ENCODE measurements around the gene RNF115. TPM values are rescaled to one million over a fixed set of nuclear protein-coding genes. Genes with fewer than 3 reads are reported as not detected.
"Not testable (repeated sequence)": the region's sequence is repeated elsewhere in the genome, so short reads cannot be mapped to it uniquely, and the experiment has no call there.

RNF115 gene
- total RNA-seq, 1 donor from 2014 or later, result 74.5 TPM

DNA sequence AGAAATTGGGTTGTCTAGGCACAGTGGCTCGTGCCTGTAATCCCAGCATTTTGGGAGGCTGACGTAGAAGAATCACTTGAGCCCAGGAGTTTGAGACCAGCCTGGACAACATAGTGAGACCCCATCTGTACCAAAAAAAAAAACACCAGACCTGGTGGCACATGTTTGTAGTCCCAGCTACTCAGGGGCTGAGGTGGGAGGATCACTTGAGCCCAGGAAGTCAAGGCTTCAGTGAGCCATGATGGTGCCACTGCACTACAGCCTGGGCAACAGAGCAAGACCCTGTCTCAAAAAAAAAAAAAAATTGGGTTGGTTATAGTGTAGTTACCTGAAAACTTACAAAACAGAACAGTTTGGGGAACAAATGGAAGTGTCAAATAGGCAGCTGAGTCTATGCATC is 6.9 kb upstream of the RNF115 start:
- DNase-seq (ENCODE audit: low spot score); intact Hi-C loops (cut with DNase I): not testable (repeated sequence)

DNA sequence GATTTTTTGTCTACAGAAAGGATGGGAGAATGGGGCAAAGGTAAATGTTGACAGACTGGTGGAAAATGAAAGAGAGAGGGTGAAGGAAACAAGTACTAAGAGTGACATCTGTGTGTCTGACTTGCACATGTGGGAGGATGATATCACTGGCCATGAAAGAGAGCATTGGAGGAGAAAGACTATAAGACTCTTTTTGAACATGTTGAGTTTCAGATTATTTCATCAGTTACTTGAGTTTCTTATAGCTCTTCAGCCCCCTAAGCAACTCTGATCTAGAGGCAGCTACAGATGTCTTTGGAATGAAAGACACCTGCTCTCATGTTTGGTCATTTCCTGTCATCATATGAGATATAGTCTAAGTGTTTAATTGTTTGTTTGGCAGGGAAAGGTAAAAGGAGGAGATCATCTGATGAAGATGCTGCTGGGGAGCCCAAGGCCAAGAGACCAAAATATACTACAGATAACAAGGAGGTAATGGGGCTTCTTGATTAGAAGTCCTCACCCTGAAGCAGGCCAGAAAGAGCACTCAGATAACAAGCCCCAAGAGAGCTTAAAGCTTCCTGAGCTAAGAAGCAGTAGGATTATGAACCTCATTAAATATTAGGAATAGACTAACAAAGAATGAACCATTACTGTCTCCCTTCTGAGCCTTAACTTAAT is 4.6 kb upstream of the RNF115 start:
- intact Hi-C loops (cut with DNase I), result no loop called here
- DNase-seq (ENCODE audit: low spot score), result no peak

DNA sequence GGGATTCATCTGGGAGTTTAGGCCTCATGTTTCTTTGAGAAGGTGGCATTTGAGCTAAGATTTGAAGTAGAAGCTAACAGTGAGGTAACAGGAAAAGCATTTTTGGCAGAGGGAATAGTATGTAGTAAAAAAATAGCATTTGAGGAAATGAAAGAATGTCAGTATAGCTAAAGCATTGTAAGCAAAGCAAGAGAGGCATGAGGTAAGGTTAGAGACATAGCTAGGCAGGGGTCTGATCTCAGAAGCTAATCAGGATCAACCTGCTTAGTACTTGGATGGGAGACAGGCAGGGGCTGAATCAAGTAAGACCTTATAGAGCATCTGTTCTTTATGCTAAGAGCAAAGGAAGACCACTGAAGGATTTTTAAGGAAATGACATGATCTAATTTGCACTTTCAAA is 4.1 kb upstream of the RNF115 start:
- intact Hi-C loops (cut with DNase I), result no loop called here
- DNase-seq (ENCODE audit: low spot score), result no peak

DNA sequence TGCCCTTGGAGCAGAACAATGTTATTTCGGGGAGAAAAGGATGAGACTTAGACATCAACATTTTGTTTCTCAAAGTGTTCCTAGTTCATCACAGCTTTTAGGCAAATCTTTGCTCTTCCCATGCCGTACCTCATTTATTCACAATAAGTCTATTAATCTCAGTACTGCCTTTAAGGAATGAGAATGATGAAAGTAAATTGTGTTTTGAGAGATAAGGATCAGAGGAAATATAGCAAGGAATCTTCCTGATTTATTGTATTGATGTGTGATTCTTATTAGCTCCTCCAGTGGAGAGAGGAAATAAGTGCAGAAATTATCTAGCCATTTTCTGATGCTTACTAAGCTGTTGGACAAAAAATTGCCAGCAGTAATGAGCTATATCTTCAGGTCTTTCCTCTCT is 2.1 kb upstream of the RNF115 start:
- intact Hi-C loops (cut with DNase I), result no loop called here

DNA sequence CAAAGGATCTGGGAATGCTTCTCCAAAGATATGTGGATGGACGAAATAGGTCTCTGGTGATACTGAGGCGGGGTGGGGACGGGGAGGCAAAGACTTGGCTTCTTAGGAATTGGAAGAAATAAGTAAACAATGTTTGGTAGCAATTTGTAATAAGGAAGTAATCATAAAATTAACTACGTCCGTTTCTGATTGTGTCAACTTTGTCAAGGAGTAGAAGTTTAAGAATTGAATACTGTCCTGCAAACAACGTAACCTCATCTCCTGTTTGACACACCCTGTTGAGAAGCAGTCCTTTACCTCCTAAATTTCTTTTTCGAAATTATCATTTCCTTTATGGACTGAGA is 576 bp upstream of the RNF115 start:
- intact Hi-C loops (cut with DNase I), result no loop called here
- DNase-seq (ENCODE audit: low spot score), result no peak

More for the DNA sequence above, 2.1 kb upstream of the RNF115 start:
- DNase-seq (ENCODE audit: low spot score), result no peak

DNA sequence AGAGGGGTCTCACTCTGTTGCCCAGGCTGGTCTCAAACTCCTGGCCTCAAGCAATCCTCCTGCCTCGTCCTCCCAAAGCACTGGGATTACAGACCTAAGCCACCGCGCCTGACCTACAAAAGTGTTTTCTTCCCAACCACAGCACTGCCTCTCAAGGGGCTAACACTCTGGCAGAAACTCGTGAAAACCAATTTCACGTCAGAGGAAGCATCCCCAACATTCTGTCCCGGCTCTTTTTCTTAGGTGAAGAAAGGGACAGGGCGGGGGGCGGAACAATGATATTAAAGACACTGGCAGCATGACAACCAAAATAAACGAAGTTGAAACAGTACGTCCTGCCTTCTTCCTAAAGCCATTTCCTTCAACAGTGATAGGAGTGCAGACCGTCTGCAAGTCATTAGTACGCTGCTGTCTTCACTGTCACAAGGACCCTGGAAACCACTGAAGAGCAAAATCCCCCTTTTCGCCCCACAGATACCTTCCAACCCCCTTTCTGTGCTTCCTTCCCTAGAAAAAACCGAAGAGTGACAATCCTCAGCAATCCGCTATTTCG is 1.0 kb downstream of the RNF115 start:
- intact Hi-C loops (cut with DNase I), result not testable (repeated sequence)

DNA sequence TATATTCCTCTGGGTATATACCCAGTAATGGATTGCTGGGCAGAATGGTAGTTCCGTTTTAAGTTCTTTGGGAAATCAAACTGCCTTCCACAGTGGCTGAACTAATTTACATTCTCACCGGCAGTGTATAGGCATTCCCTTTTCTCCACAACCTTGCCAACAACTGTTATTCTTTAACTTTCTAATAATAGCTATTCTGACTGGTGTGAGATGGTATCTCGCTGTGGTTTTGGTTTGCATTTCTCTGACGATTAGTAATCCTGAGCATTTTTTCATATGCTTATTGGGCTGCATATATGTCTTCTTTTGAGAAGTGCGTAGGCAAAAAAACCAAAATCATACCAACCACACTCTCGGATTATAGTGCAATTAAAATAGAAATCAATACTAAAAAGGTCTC is 5.8 kb downstream of the RNF115 start:
- intact Hi-C loops (cut with DNase I); DNase-seq (ENCODE audit: low spot score): not testable (repeated sequence)

More for the DNA sequence above, 1.0 kb downstream of the RNF115 start:
- DNase-seq (ENCODE audit: low spot score), result not testable (repeated sequence)

DNA sequence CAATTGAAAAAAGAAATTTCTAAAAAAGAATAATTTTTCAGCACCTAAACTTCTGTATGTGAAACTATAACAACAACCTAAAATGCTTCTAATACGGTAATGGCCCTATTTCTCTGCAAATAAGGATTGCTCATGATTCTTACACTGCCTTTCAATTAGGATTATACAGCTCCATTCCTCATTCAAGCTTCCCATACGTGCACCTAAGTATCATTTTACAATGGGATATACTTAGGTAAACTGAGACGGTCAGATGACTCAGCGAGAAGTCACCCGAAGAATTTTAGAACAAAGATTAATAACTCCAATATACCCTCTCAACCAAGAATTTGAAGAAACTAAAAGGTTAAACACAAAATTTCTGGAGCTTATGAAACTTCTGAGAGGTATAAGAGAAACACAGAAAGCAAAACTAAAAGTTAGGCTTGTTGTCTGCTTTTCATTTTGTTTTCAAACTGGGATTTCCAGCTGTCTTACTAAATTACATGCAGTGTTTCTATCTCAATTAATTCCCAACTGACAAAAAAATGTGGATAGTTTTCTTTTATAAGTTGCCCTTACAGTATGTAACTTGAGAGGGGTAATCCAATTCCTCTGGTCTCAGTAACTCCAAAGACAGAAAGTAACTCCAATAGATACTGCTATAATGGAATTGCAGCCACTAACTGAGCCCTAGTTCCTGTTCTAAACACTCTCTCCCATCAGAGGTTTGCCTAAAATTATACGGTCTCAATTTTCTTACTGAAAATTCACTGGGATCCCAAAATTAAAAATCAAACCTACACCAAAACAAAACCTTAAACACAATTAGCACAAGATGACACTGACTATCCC is 10.7 kb downstream of the RNF115 start:
- DNase-seq (ENCODE audit: low spot score); intact Hi-C loops (cut with DNase I): not testable (repeated sequence)

DNA sequence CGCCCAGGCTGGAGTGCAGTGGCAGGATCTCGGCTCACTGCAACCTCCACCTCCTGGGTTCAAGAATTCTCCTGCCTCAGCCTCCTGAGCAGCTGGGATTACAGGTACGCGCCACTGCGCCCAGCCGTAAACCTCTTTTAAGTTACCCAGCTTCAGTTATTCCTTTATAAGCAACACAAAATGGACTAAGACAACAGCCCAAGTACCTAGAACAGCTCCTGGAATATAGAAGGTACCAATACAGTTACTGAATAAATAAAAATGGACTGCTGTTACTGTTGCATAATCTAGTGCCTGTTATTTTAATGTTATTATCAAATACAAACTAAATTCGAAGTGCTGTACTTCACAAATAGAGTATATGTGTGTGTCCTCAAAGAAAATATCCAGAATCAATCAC is 17.1 kb downstream of the RNF115 start:
- DNase-seq (ENCODE audit: low spot score), result no peak
- intact Hi-C loops (cut with DNase I), result no loop called here

DNA sequence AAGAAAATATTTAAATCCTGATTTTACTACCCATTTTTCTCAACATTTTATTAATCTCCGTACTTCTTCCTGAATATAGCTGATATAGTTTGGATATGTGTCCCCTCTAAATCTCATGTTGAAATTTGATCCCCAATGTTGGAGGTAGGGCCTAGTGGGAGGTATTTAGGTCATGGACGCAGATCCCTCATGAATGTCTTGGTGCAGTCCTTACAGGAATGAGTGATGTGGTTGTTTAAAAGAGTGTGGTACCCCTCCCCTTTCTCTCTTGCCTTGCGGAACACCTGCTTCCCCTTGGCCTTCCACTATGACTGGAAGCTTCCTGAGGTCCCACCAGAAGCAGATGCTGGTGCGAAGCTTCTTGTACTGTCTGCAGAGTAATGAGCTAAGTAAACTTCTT is 17.5 kb downstream of the RNF115 start:
- intact Hi-C loops (cut with DNase I), result no loop called here

DNA sequence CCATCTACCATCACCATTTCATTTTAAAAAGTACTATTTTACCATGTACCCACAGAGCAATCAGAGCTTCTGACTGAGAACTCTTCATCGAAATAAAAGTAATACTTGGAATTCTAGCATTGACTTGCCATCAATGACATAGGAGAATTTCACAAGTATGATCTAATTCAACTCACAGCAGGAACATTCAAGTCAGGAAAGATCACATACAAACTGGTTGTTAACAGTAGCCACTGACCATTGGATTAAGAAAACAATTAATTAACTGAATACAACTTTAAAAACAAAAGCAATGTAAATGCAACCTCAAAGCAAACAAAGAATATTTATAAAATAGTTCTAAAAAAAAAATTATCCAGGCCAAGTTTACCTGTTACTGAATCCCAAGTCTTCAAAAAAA is 18.8 kb downstream of the RNF115 start:
- DNase-seq (ENCODE audit: low spot score), result no peak
- intact Hi-C loops (cut with DNase I), result no loop called here

More for the DNA sequence above, 17.5 kb downstream of the RNF115 start:
- DNase-seq (ENCODE audit: low spot score), result no peak

DNA sequence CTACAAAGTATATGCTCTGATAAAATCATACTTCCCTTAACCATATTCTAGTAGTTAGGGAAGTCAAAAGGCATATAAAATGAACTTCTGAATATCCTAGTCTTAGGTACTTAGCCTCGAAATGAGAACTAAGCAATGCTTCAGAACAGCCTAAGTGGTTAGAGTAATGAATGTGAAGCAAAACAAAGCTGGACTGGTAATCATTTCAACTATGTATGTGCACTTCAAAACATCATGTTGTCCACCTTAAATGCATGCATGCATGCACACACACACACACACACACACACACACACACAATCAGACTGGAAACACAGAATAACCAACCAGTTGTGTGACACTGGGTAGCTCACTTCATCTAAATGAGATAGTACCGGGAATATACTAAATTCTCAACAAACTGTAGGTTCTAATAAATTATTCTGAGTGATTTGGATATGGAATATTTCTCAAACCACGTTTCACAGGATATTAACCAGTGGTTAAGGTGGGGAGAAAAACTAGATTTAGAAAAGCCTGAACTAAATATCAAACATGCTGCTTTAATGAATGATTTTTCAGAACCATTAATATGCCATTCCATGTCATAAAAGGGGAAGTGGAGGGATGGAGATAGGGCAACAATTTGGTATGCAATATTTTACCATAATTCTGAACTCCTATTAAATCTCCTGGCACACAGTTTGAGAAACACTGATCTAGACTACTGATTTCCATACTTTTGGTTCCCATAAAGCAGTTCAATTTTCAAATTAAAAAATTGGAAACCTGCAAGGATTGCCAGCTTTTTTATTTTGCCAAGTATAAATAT is 19.5 kb downstream of the RNF115 start:
- DNase-seq (ENCODE audit: low spot score), result no peak
- intact Hi-C loops (cut with DNase I), result no loop called here

DNA sequence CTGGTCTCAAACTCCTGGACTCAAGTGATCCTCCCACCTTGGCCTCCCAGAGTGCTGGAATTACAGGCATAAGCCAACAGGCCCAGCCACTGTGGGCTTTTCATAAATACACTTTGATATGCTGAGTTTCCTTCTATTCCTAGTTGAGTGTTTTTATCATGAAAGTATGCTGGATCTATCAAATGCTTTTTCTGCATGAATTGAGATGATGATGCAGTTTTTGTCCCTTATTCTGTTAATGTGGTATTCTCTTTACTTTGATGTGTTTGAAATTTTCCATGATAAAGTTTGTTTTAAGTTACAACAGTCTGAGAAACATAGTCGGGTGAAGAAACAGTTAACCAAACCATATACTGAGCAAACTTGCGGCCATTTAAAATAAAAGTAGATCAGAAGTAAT is 24.1 kb downstream of the RNF115 start:
- intact Hi-C loops (cut with DNase I), result no loop called here
- no peak for DNase-seq (ENCODE audit: low spot score)

DNA sequence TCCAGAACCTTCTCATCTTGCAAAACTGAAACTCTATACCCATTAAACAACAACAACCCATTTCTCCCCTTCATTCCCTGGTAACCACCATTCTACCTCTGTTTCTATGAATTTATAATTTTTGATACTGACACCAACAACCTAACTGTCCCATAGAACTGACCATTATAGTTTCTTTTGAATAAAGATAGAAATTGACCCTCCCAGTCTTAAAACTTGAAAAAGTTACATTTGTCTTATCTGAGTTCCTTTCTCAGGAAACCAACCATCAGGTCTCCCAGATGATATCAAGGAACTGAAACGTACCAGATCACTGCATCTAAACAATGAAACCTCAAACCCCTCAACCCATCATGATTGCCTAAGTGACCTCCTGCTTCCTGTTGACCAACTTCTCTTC is 27.1 kb downstream of the RNF115 start:
- no peak for DNase-seq (ENCODE audit: low spot score)
- intact Hi-C loops (cut with DNase I), result no loop called here

DNA sequence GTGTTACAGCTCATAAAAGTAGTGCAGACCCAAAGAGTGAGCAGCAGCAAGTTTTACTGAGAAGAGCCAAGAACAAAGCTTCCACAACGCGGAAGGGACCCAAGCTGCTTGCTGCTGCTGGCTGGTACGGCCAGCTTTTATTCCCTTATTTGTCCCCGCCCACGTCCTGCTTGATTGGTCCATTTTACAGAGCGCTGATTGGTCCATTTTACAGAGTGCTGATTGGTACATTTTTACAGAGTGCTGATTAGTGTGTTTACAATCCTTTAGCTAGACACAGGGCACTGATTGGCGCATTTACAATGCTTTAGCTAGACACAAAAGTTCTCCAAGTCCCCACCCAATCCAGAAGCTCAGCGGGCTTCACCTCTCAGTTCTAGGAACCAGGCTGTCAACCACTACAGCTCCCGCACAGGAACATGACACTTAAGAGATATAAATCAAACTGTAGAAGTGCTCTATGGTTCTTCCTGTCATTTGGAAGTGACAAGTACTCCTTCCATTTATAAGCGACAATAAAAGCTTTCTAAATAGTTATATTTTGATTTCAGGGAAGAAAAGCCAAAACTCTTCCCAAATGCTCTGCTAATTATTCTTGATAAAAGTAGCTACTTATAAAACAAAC is 28.5 kb downstream of the RNF115 start:
- intact Hi-C loops (cut with DNase I), result no loop called here
- no peak for DNase-seq (ENCODE audit: low spot score)

DNA sequence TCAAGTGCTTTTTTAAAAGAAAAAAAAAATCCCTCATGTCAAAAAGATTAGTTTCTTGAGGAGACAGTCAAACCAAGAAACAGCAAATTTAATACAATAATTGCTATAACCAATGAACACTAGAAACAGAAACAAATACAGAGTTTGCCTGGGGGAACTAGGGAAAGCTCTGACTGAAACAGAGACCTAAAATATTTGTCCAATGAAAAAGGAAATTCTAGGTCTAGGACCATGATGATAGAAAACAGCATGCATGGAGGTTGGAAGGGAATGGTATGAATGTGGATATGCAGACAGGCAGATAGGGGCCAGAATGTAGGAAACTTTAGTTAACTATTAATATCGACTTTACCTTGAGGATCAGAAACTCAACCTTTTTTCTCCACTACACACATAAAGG is 31.4 kb downstream of the RNF115 start:
- intact Hi-C loops (cut with DNase I), result no loop called here
- DNase-seq (ENCODE audit: low spot score), result no peak

DNA sequence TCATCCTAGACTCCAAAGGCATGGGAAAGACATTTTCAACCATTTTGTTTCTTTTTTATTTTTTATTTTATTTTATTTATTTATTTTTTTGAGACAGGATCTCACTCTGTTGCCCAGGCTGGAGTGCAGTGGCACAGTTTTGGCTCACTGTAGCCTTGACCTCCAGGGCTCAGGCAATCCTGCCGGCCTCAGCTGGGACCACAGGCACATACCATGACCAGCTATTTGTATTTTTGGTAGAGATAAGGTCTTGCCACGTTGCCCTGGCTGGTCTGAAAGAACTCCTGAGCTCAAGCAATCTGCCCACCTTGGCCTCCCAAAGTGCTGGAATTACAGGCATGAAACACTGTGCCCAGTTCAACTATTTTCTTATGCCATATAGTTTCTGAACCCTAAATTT is 32.0 kb downstream of the RNF115 start:
- intact Hi-C loops (cut with DNase I), result not testable (repeated sequence)

DNA sequence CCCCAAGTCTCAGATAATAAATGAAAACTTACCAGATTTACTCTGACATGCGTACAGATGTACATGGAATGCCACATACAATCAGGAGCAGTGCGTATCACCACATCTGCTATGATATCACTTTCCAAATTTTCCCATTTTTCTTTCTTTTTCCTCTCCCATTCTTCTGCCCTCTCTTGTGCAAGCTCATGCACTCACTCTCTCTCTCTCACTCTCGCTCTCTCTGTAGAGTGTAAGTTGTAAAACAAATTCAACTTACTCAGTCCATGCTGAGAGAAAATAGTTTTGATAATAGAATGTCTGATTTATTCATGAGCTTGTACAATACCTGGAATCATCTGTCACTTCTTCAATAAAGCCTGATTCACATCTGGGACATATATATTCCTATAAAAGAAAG is 35.3 kb downstream of the RNF115 start:
- no peak for DNase-seq (ENCODE audit: low spot score)
- intact Hi-C loops (cut with DNase I), result no loop called here

More for the DNA sequence above, 32.0 kb downstream of the RNF115 start:
- not testable (repeated sequence) for DNase-seq (ENCODE audit: low spot score)

DNA sequence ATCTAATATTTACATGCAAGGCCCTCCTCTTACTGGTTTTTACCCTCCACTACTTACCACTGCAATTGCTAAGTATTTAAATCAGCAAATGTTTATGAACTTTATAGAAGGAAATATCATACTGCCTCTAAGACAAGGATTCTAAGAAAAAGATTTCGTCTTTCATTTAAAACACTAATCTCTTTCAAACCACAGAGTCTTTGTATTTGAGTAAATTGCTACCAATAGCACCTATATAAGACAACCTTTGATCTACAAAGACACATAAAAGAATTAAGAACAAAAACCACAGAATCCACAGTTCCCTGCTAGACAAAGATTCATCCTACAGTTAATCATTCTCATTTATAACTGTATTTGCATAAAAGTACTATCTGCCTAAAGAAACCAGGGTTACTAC is 37.6 kb downstream of the RNF115 start:
- DNase-seq (ENCODE audit: low spot score), result no peak
- intact Hi-C loops (cut with DNase I), result no loop called here

DNA sequence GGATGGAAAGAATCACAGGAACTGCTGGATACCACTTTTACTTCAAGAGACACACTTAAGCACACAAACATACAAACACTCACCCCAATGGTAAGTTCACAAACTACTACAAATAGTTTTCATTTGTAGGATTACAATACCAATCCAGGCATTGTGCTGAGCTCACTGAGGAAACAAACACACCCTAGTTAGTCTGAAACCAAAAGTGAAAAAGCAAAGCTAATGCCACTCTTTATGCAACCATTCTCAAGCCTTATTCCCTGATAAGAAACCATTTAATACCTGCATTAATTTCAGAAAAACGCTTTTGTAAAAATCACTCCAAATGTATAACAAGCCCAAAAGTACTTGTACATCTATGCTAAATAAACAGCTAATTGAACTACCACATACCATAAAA is 38.3 kb downstream of the RNF115 start:
- intact Hi-C loops (cut with DNase I), result no loop called here
- DNase-seq (ENCODE audit: low spot score), result no peak
